ENCODE data around the gene TSPAN15.

GRCh38 chr10:69445041-69445440 lies 6.2 kb upstream of the TSPAN15 start:
- no peak for TF ChIP-seq POLR2A (IDR thresholded peaks at IDR 0.05)
- TF ChIP-seq, protein P1, sequence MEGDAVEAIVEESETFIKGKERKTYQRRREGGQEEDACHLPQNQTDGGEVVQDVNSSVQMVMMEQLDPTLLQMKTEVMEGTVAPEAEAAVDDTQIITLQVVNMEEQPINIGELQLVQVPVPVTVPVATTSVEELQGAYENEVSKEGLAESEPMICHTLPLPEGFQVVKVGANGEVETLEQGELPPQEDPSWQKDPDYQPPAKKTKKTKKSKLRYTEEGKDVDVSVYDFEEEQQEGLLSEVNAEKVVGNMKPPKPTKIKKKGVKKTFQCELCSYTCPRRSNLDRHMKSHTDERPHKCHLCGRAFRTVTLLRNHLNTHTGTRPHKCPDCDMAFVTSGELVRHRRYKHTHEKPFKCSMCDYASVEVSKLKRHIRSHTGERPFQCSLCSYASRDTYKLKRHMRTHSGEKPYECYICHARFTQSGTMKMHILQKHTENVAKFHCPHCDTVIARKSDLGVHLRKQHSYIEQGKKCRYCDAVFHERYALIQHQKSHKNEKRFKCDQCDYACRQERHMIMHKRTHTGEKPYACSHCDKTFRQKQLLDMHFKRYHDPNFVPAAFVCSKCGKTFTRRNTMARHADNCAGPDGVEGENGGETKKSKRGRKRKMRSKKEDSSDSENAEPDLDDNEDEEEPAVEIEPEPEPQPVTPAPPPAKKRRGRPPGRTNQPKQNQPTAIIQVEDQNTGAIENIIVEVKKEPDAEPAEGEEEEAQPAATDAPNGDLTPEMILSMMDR (IDR thresholded peaks at IDR 0.05): no peak
